K562 (cell line): ENCODE measurements around the gene AP1M1. TPM values are rescaled to one million over a fixed set of nuclear protein-coding genes. Genes with fewer than 3 reads are reported as not detected.
A peak's percentile ranks its signal among the peaks of the same experiment; 100 is the strongest.

Experiments
- BCL6 ChIP-seq: fragments of 250-450 bp; sonication (Bioruptor Pico); IDR thresholded peaks from 2 replicates; pipeline ENCODE4 v1.4.0; 2020
- CBFA2T2 ChIP-seq: fragments of 450-650 bp; conservative IDR thresholded peaks from 2 replicates; pipeline ENCODE4 v1.6.1; 2017; ENCODE audit warnings: mild to moderate bottlenecking
- CBFB ChIP-seq: sonication (generic); formaldehyde crosslinking; IDR thresholded peaks from 2 replicates; pipeline ENCODE4 v1.4.0; 2020; ENCODE audit warnings: mild to moderate bottlenecking, missing genetic modification reagents
- HEY1 ChIP-seq: fragments of 250-450 bp; sonication (Bioruptor Pico); IDR thresholded peaks from 2 replicates; pipeline ENCODE4 v1.5.0; 2020; ENCODE audit warnings: mild to moderate bottlenecking, moderate library complexity, borderline replicate concordance
- HMGN3 ChIP-seq: IDR thresholded peaks from 2 replicates; pipeline ENCODE4 v1.6.1; 2011; ENCODE audit warnings: borderline replicate concordance, low read depth, mild to moderate bottlenecking, mixed read lengths, low read length; ENCODE audit not compliant: insufficient read length; ENCODE audit errors: extremely low read depth
- LEF1 ChIP-seq: fragments of 450-650 bp; IDR thresholded peaks from 2 replicates; pipeline ENCODE4 v1.6.1; 2016; ENCODE audit warnings: mild to moderate bottlenecking
- MTA3 ChIP-seq: fragments of 450-650 bp; formaldehyde crosslinking; IDR thresholded peaks from 2 replicates; pipeline ENCODE4 v1.6.1; 2017; ENCODE audit warnings: mild to moderate bottlenecking, borderline replicate concordance
- NCOA4 ChIP-seq: fragments of 450-650 bp; IDR thresholded peaks from 2 replicates; pipeline ENCODE4 v1.6.1; 2018; ENCODE audit warnings: mild to moderate bottlenecking; ENCODE audit not compliant: partially characterized antibody
- NFYB ChIP-seq: IDR thresholded peaks from 2 replicates; pipeline ENCODE4 v1.6.1; 2011; ENCODE audit warnings: mild to moderate bottlenecking, moderate library complexity; ENCODE audit not compliant: insufficient read length; ENCODE audit errors: extremely low read depth
- NR2C1 ChIP-seq, 2 experiments: fragments of 450-650 bp; IDR thresholded peaks; 2 replicates each; pipeline ENCODE4 v1.6.1; 2017; ENCODE audit warnings: mild to moderate bottlenecking in 2 of 2, antibody characterized with exemption in 1 of 2, inconsistent platforms in 1 of 2, missing compliant biosample characterization in 1 of 2, missing genetic modification characterization in 1 of 2
- PHF20 ChIP-seq: fragments of 450-650 bp; IDR thresholded peaks from 2 replicates; pipeline ENCODE4 v1.6.1; 2018; ENCODE audit not compliant: partially characterized antibody
- PML ChIP-seq: IDR thresholded peaks from 2 replicates; pipeline ENCODE4 v1.6.1; 2012; ENCODE audit warnings: low read length, inconsistent platforms
- POLR2AphosphoS2 ChIP-seq: IDR thresholded peaks from 2 replicates; pipeline ENCODE4 v1.6.1; 2012; ENCODE audit warnings: low read length, improper control_type of control experiment
- POLR2H ChIP-seq: IDR thresholded peaks from 2 replicates; pipeline ENCODE4 v1.6.1; 2016; ENCODE audit warnings: missing genetic modification characterization, low read depth, mild to moderate bottlenecking, control low read depth, missing compliant biosample characterization, moderate library complexity
- POU5F1 ChIP-seq: fragments of 150-350 bp; IDR thresholded peaks from 2 replicates; pipeline ENCODE4 v1.6.1; 2014; ENCODE audit warnings: borderline replicate concordance, low read length, low read depth, mild to moderate bottlenecking; ENCODE audit not compliant: partially characterized antibody
- PTTG1 ChIP-seq: fragments of 450-650 bp; IDR thresholded peaks from 2 replicates; pipeline ENCODE4 v1.6.1; 2016; ENCODE audit warnings: low read depth, mild to moderate bottlenecking, missing genetic modification characterization, missing compliant biosample characterization
- RBBP5 ChIP-seq: fragments of 200-600 bp; sonication (generic); IDR thresholded peaks from 2 replicates; pipeline ENCODE4 v1.6.1; 2012; ENCODE audit warnings: borderline replicate concordance, mild to moderate bottlenecking, low read length, control low read depth, inconsistent platforms; ENCODE audit not compliant: insufficient read depth, poor library complexity, severe bottlenecking
- RBFOX2 ChIP-seq: fragments of 200-400 bp; formaldehyde crosslinking; IDR thresholded peaks from 2 replicates; pipeline ENCODE4 v1.6.1; 2017; ENCODE audit warnings: low read depth, mild to moderate bottlenecking, low read length, moderate library complexity
- RBM14 ChIP-seq: fragments of 200-400 bp; formaldehyde crosslinking; IDR thresholded peaks from 2 replicates; pipeline ENCODE4 v1.6.1; 2018; ENCODE audit warnings: low read depth, mild to moderate bottlenecking, low read length, moderate library complexity, borderline replicate concordance; ENCODE audit not compliant: insufficient read depth
- RCOR1 ChIP-seq, 2 experiments: IDR thresholded peaks; 2 replicates each; pipeline ENCODE4 v1.6.1; 2012; ENCODE audit warnings: low read depth in 2 of 2, low read length in 2 of 2, borderline replicate concordance in 1 of 2, improper control_type of control experiment in 1 of 2
- RHOXF2B ChIP-seq: fragments of 250-450 bp; sonication (Bioruptor Pico); conservative IDR thresholded peaks from 2 replicates; pipeline ENCODE4 v1.5.1; 2021
- SAFB ChIP-seq: fragments of 200-400 bp; formaldehyde crosslinking; IDR thresholded peaks from 2 replicates; pipeline ENCODE4 v1.6.1; 2017; ENCODE audit warnings: low read depth, low read length, borderline replicate concordance
- SMARCC2 ChIP-seq: fragments of 450-650 bp; IDR thresholded peaks from 2 replicates; pipeline ENCODE4 v1.6.1; 2017; ENCODE audit warnings: antibody characterized with exemption, moderate library complexity, mild to moderate bottlenecking, low read depth
- TAL1 ChIP-seq: fragments of 450-650 bp; IDR thresholded peaks from 2 replicates; pipeline ENCODE4 v1.6.1; 2016; ENCODE audit warnings: mild to moderate bottlenecking
- ZNF41 ChIP-seq: fragments of 250-450 bp; sonication (Bioruptor Pico); conservative IDR thresholded peaks from 2 replicates; pipeline ENCODE4 v1.4.0; 2020; ENCODE audit warnings: mild to moderate bottlenecking
- polyA plus RNA-seq, 8 experiments: library from polyadenylated mRNA; depleted of rRNA in 4 of 8; stranded (reverse) in 5 of 8; unstranded in 3 of 8; fragments of >200 nt; fragmentation: Nextera tagmentation in 2 of 8; fragmentation: Illumina TruSeq in 1 of 8; extraction: Ambion mirVana in 2 of 8; extraction: Trizol in 1 of 8; gene quantifications; 2 replicates each; pipeline versions ENCODE4 v1.2.1 to v1.2.3, GENCODE V29; 2011 to 2014; ENCODE audit warnings: inconsistent platforms in 1 of 8, missing spikeins in 1 of 8
- total RNA-seq, 7 experiments: library from RNA; depleted of rRNA in 6 of 7; stranded (reverse); fragments of >200 nt in 6 of 7; fragmentation: Illumina TruSeq in 2 of 7; extraction: Trizol in 2 of 7; gene quantifications; 2 replicates each; pipeline versions ENCODE4 v1.2.1 to v1.2.3, GENCODE V29; 2011 to 2021; ENCODE audit warnings: low replicate concordance in 1 of 7
- TF ChIP-seq, protein P1 (sequence below): fragments of 250-450 bp; sonication (Bioruptor Pico); IDR thresholded peaks from 2 replicates; pipeline ENCODE4 v1.5.1; 2021; ENCODE audit warnings: mild to moderate bottlenecking
- TF ChIP-seq, protein P2 (sequence below): sonication (generic); formaldehyde crosslinking; IDR thresholded peaks from 2 replicates; pipeline ENCODE4 v1.8.0; 2022; ENCODE audit warnings: missing genetic modification reagents, mild to moderate bottlenecking, borderline replicate concordance

The AP1M1 gene
- total and polyA plus RNA-seq, 9 of the 15 experiments (the other 6 are each of a cell fraction or from before 2014, with no cell fraction given), result 0.87 to 56.2 (median 29.1) TPM

GRCh38 chr19:16258440-16258903, 60.8 kb downstream of the AP1M1 start (continued):
- TF ChIP-seq NCOA4 (no peak), ZNF41 (CRISPR knock-in tag) (no peak), TAL1 (peak; percentile 95), POU5F1 (no peak), RBBP5 (peak; percentile 33), POLR2H (tag) (no peak), PHF20 (no peak), HEY1 (CRISPR knock-in tag) (no peak), RCOR1 (IDR thresholded peaks at IDR 0.05; ENCODE audit: borderline replicate concordance in 1 of 2, low read depth in 2 of 2, low read length in 2 of 2) (peak in 1 of 2 experiments; percentile 87; a peak in 2 of 4 replicates), RBFOX2 (peak; percentile 93), POLR2AphosphoS2 (no peak), PML (peak; percentile 89), CBFA2T2 (peak; percentile 93), HMGN3 (peak; percentile 99), NFYB (no peak), PTTG1 (tag) (no peak), SAFB (no peak), NR2C1 (IDR thresholded peaks at IDR 0.05) (peak; percentile 58; the same call in 1 of the 2 replicates), NR2C1 (tag; IDR thresholded peaks at IDR 0.05) (peak; percentile 75), RHOXF2B (CRISPR knock-in tag) (no peak), RBM14 (no peak), CBFB (CRISPR knock-in tag) (no peak), BCL6 (CRISPR knock-in tag) (no peak), LEF1 (peak; percentile 90), MTA3 (peak; percentile 98), SMARCC2 (peak; percentile 90)
- TF ChIP-seq, protein P1, sequence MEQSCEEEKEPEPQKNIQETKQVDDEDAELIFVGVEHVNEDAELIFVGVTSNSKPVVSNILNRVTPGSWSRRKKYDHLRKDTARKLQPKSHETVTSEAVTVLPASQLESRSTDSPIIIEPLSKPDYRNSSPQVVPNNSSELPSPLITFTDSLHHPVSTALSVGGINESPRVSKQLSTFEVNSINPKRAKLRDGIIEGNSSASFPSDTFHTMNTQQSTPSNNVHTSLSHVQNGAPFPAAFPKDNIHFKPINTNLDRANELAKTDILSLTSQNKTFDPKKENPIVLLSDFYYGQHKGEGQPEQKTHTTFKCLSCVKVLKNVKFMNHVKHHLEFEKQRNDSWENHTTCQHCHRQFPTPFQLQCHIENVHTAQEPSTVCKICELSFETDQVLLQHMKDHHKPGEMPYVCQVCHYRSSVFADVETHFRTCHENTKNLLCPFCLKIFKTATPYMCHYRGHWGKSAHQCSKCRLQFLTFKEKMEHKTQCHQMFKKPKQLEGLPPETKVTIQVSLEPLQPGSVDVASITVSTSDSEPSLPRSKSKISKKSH, result no peak
- TF ChIP-seq, protein P2, sequence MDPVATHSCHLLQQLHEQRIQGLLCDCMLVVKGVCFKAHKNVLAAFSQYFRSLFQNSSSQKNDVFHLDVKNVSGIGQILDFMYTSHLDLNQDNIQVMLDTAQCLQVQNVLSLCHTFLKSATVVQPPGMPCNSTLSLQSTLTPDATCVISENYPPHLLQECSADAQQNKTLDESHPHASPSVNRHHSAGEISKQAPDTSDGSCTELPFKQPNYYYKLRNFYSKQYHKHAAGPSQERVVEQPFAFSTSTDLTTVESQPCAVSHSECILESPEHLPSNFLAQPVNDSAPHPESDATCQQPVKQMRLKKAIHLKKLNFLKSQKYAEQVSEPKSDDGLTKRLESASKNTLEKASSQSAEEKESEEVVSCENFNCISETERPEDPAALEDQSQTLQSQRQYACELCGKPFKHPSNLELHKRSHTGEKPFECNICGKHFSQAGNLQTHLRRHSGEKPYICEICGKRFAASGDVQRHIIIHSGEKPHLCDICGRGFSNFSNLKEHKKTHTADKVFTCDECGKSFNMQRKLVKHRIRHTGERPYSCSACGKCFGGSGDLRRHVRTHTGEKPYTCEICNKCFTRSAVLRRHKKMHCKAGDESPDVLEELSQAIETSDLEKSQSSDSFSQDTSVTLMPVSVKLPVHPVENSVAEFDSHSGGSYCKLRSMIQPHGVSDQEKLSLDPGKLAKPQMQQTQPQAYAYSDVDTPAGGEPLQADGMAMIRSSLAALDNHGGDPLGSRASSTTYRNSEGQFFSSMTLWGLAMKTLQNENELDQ, result no peak
